ENCODE results near the gene MTA3.

- TF ChIP-seq SUZ12 (IDR thresholded peaks at IDR 0.05; ENCODE audit: extremely low read depth, insufficient read depth, insufficient read length) (no peak), ZNF274 (IDR thresholded peaks at IDR 0.05; ENCODE audit: low read depth, low read length) (no peak), YY1 (IDR thresholded peaks at IDR 0.05; ENCODE audit: insufficient read depth, insufficient read length) (no peak)
These were observed at the start of gene MTA3 for GRCh38 chr2:42568401-42569115.
